Measurements from ENCODE around the gene FNDC10.
A peak's percentile ranks its signal among the peaks of the same experiment; 100 is the strongest.

Gene FNDC10

DNA sequence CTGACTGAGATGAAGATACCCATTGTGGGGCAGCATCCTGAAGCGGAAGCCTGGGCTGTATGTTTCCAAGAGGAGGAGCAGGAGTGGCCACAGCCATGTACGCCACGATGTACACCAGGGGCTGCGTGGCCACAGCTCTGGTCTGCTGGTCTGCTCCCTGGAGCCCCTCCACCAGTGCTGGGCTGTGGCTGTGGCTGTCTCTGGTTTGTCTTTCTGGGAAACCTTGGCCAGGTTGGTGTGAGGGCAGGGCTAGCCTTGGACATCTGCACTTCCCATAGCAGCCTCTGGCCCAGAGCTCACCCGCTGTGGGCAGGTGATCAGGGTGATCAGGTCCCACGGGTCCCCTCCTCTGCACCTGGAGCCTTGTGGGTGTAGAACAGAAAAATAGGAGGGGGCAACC is 18.0 kb upstream of the FNDC10 start:
- CTCF ChIA-PET = no interaction called here
- POLR2A ChIA-PET = interaction anchor here (0.8 kb wide), 1 partner anchor 11 kb away, joined by 3 read pairs; no protein-coding TSS in a partner anchor
- no peak for DNase-seq (ENCODE audit: extremely low spot score)
- no peak for TF ChIP-seq ZNF384 (IDR thresholded peaks at IDR 0.05)
- TF ChIP-seq ELF4 (IDR thresholded peaks at IDR 0.05) = no peak
- no peak for TF ChIP-seq FOXK2 (IDR thresholded peaks at IDR 0.05)
- TF ChIP-seq CTBP1 (IDR thresholded peaks at IDR 0.05; ENCODE audit: borderline replicate concordance) = no peak
- TF ChIP-seq NFRKB (IDR thresholded peaks at IDR 0.05) = no peak
- TF ChIP-seq LEF1 (IDR thresholded peaks at IDR 0.05; ENCODE audit: borderline replicate concordance) = no peak
- no peak for TF ChIP-seq ARNT (IDR thresholded peaks at IDR 0.05)
- TF ChIP-seq TARDBP (IDR thresholded peaks at IDR 0.05) = no peak
- TF ChIP-seq HDGF (IDR thresholded peaks at IDR 0.05; ENCODE audit: borderline replicate concordance) = no peak
- TF ChIP-seq, protein P1, sequence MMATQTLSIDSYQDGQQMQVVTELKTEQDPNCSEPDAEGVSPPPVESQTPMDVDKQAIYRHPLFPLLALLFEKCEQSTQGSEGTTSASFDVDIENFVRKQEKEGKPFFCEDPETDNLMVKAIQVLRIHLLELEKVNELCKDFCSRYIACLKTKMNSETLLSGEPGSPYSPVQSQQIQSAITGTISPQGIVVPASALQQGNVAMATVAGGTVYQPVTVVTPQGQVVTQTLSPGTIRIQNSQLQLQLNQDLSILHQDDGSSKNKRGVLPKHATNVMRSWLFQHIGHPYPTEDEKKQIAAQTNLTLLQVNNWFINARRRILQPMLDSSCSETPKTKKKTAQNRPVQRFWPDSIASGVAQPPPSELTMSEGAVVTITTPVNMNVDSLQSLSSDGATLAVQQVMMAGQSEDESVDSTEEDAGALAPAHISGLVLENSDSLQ (IDR thresholded peaks at IDR 0.05) = no peak
- TF ChIP-seq FOXA1 (IDR thresholded peaks at IDR 0.05) = no peak
- no peak for TF ChIP-seq L3MBTL2 (conservative IDR thresholded peaks at IDR 0.05)

DNA sequence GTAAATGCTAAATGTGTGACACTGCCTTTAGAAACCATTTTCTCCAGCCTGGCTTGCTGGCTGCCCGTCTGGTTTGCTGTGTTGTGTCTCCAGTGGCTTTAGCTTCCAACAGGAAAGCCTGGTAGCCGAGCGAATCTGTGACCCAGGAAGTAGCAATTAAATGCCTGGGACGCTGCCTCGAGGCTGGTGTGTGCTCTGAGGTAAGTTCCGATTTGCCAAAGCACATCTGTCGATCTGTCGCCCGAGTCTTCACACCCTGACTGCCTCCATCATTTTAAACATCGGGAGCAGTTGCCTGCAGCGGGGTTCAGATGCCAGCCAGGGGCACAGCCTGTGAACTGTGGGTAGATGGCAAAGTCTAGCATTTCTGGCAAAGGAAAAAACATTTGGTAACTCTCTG is 17.6 kb upstream of the FNDC10 start:
- POLR2A ChIA-PET = no interaction called here
- no peak for TF ChIP-seq FOXK2 (IDR thresholded peaks at IDR 0.05)
- no peak for TF ChIP-seq NFRKB (IDR thresholded peaks at IDR 0.05)
- no peak for TF ChIP-seq ARNT (IDR thresholded peaks at IDR 0.05)
- TF ChIP-seq SUZ12 (IDR thresholded peaks at IDR 0.05) = no peak
- no peak for TF ChIP-seq TARDBP (IDR thresholded peaks at IDR 0.05)
- TF ChIP-seq CTBP1 (IDR thresholded peaks at IDR 0.05; ENCODE audit: borderline replicate concordance) = no peak
- no peak for TF ChIP-seq BHLHE40 (IDR thresholded peaks at IDR 0.05; ENCODE audit: borderline replicate concordance)
- no peak for TF ChIP-seq FOXM1 (IDR thresholded peaks at IDR 0.05; ENCODE audit: borderline replicate concordance)
- TF ChIP-seq FOXA1 (IDR thresholded peaks at IDR 0.05) = no peak
- no peak for TF ChIP-seq L3MBTL2 (conservative IDR thresholded peaks at IDR 0.05)
- TF ChIP-seq HDGF (IDR thresholded peaks at IDR 0.05; ENCODE audit: borderline replicate concordance) = no peak
- no peak for TF ChIP-seq LEF1 (IDR thresholded peaks at IDR 0.05; ENCODE audit: borderline replicate concordance)
- TF ChIP-seq, protein P1 (IDR thresholded peaks at IDR 0.05) = no peak
- CTCF ChIA-PET = no interaction called here
- no peak for DNase-seq (ENCODE audit: extremely low spot score)

DNA sequence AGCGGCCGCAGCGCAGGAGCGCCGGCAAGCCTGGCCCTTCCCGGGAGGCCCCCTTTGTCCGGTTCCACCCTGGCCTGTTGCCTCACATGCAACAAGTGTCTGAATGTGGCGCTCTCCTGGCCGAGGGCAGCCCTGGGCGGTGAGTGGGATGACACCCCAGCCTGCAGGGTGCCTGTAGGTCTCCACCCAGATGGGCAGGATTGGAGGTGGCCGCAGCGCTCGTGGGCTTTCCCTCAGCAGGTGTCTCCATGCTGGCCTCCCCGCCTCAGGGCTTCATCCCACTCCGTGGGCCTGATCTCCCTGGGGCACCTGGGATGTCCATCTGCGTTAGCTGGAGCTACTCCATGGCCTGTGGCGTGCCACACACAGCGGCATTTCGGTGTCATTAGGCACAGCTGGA is 16.9 kb upstream of the FNDC10 start:
- TF ChIP-seq NFRKB (IDR thresholded peaks at IDR 0.05) (no peak), FOXM1 (IDR thresholded peaks at IDR 0.05; ENCODE audit: borderline replicate concordance) (no peak), FOXK2 (IDR thresholded peaks at IDR 0.05) (no peak), SP1 (IDR thresholded peaks at IDR 0.05) (no peak)
- CTCF ChIA-PET = no interaction called here
- DNase-seq (ENCODE audit: extremely low spot score) = no peak
- POLR2A ChIA-PET = no interaction called here

DNA sequence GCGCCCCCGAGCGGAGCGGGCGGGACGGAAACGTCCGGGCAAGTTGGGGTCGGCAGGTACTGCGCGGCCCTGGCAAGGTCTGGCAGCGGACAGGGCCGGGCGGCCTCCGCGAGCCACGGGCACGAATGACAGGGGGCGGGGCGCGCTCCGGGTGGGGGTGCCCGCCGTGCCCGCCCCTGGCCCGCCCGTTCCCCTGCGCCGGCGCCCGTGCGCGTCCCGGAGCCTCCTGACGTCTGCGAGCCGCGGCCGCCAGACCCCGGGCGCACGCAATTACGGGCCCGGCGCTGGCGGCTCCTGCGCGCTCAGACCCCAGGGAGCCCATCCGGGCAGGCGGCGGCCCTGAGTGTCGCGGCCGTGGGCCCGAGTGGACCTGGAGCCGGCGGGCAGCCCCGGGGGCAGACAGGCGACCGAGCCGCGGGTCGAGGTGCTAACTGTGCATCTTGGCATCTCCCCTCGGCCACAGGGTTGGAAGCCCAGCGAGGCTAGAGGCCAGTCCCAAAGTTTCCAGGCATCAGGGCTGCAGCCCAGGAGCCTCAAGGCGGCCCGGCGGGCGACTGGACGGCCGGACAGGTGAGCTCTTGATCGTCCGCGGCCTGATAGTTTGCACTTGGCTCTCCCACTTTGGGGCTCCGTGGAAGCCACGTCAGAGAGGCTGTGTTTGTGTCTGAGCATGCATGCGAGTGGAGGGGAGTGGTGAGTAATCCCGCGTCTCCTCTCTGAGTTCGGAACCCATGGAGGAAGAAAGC is 16.3 kb upstream of the FNDC10 start:
- CTCF ChIA-PET = interaction anchor here (0.7 kb wide), 1 partner anchor 10 kb away, joined by 3 read pairs; no protein-coding TSS in a partner anchor
- no peak for DNase-seq (ENCODE audit: extremely low spot score)
- no peak for TF ChIP-seq ARNT (IDR thresholded peaks at IDR 0.05)
- no peak for TF ChIP-seq FOXM1 (IDR thresholded peaks at IDR 0.05; ENCODE audit: borderline replicate concordance)
- TF ChIP-seq HDGF (IDR thresholded peaks at IDR 0.05; ENCODE audit: borderline replicate concordance) = no peak
- TF ChIP-seq, protein P1 (IDR thresholded peaks at IDR 0.05) = no peak
- POLR2A ChIA-PET = interaction anchor here (0.6 to 3.3 kb wide), 18 partner anchors 9 to 227 kb away, joined by 3 to 33 read pairs (median 4); partner anchors contain the start of gene FNDC10

DNA sequence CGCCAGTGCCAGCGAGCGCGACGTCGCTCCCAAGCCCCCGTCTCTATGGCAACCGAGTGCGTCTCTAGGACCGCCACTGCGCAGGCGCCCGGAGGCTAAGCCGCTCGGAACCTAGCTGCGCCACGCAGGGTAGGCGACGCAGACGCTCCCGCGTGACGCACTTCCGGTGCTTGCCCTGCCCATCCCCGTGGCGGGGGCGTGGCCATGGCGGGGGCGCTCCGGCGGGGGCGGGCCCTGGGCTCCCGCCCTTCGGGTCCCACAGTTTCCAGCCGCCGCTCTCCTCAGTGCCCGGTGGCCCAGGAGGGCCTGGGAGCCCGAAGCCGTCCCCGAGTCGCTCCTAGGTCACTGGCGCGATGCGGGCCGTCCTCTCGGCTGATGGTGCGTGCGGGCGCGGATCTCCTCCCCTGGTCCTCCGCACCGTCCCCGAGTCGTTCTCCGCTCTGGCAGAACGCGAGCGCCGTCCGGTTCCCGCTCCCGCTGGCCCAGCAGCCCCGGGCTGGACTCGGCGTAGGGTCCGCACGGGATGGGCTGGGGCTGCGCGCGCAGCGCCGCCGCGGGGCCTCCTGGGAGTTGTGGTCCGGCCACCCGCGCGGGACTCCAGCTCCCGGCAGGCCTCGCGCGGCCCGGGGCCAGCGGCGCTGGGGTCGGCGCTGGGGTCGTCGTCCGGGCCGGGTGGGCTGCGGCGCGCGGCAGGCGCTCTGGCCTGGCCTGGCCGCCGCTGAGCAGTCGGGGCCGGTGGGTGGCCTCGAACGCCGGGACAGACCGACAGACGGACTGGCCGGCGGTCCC is 15.5 kb upstream of the FNDC10 start, which contains the start of gene MIB2:
MIB2 (plus strand) TSS at position 245 of the 789 bp plus-strand sequence. CDS start 7,953 bp downstream, outside the sequence.
- CTCF ChIA-PET = no interaction called here
- TF ChIP-seq ARNT (IDR thresholded peaks at IDR 0.05) (peak; percentile 33; the same call in 1 of the 2 replicates), FOXK2 (IDR thresholded peaks at IDR 0.05) (no peak)
- peak; percentile 100 for DNase-seq (ENCODE audit: extremely low spot score)
- POLR2A ChIA-PET = interaction anchor here (0.5 to 3.3 kb wide), 21 partner anchors 9 to 675 kb away, joined by 3 to 33 read pairs (median 3); partner anchors contain the start of gene FNDC10

DNA sequence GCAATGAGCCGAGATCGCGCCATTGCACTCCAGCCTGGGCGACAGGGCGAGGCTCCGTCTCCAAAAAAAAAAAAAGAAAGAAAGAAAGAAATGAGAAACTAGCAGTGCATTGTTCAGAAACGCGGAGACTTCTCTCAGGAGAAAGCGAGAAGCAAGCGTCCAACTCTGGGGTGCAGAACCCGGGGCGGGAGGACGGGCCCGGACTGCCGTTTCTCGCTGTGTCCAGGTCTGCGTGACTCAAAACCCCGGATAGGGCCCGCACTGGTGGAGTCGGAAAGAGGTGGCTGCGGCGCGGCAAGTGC is 15.0 kb upstream of the FNDC10 start:
- ChIA-PET CTCF (no interaction called here), POLR2A (interaction anchor here (1.0 to 3.3 kb wide), 10 partner anchors 8 to 103 kb away, joined by 3 to 33 read pairs (median 6); partner anchors contain the start of gene FNDC10)
- TF ChIP-seq FOXK2 (IDR thresholded peaks at IDR 0.05) = no peak
- TF ChIP-seq HDGF (IDR thresholded peaks at IDR 0.05; ENCODE audit: borderline replicate concordance) = no peak
- TF ChIP-seq LEF1 (IDR thresholded peaks at IDR 0.05; ENCODE audit: borderline replicate concordance) = no peak
- TF ChIP-seq, protein P1 (IDR thresholded peaks at IDR 0.05) = no peak
- TF ChIP-seq ELF4 (IDR thresholded peaks at IDR 0.05) = no peak
- TF ChIP-seq NFRKB (IDR thresholded peaks at IDR 0.05) = no peak
- no peak for TF ChIP-seq L3MBTL2 (conservative IDR thresholded peaks at IDR 0.05)
- TF ChIP-seq SP1 (IDR thresholded peaks at IDR 0.05) = no peak
- no peak for TF ChIP-seq FOXM1 (IDR thresholded peaks at IDR 0.05; ENCODE audit: borderline replicate concordance)

More for the DNA sequence above, 15.0 kb upstream of the FNDC10 start:
- DNase-seq (ENCODE audit: extremely low spot score) = no peak

Data from HEK293T (cell line).